ENCODE data around the gene GPRC5B. TPM values are rescaled to one million over a fixed set of nuclear protein-coding genes. Genes with fewer than 3 reads are reported as not detected.

GPRC5B gene, protein sequence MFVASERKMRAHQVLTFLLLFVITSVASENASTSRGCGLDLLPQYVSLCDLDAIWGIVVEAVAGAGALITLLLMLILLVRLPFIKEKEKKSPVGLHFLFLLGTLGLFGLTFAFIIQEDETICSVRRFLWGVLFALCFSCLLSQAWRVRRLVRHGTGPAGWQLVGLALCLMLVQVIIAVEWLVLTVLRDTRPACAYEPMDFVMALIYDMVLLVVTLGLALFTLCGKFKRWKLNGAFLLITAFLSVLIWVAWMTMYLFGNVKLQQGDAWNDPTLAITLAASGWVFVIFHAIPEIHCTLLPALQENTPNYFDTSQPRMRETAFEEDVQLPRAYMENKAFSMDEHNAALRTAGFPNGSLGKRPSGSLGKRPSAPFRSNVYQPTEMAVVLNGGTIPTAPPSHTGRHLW
- 2.7 and 7.3 TPM in 2 replicates for total RNA-seq

DNA sequence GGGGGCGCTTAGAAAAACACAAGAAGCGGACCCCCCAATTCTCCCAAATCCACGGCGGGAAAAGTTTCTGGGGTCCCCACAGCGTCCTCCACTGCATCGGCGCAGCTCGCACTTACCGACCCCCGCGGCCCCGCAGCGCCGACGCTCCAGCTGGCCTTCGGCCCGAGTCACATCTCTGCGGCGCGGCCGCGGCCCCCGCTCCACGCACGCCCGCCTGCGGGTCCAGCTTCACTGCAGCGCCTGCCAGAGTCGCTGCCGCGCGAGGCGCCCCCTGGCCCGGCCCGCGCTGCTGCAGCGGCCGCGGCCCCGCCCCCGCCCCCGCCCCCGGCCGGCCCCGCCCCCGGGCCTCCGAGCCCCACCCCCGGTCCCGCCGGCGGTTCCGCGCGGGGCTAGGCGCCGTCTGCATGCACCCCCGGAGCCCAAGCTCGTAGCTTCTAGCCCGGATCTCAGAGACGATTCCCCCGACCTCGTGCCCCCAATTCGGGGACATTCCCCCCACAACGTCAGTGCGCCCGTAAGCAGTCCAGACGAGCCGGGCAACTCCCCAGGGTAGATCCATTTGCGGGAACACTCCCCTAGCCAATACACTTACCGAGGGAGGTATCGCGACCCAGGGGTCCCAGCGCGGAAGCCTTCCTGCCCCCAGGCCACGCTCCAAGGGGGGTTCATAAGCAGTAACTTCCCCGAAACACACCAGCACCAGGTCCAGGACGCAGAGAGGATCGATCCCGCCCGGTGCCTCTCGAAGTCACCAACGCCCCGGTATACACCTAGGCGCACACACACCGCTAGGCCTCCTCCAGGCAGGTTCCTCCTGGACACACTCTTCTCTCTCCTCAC, at the start of gene GPRC5B:
TSS of gene GPRC5B (minus strand) at position 238 of the 840 bp plus-strand sequence. CDS start 12,003 bp downstream, outside the sequence.

Other genes starting within 250 kb of the GPRC5B start
- gene KNOP1, start 166.6 kb downstream of the GPRC5B start, total RNA-seq, result 6.5 and 10.4 TPM in 2 replicates
- 4.6 and 4.8 TPM in 2 replicates for gene IQCK, start 166.6 kb downstream of the GPRC5B start, total RNA-seq
- not detected in 2 replicates for gene GPR139, start 189.0 kb upstream of the GPRC5B start, total RNA-seq

All from smooth muscle cell of the pulmonary artery (primary cell).